Activated gamma-delta T cell treated with Interleukin-2 at 50 U/mL for 16 hours (primary cell): ENCODE results near the gene LINGO1.

ENCODE experiments used
- DNase-seq: peaks from one replicate; pipeline ENCODE4 v3.0.0-alpha.2; 2020

The LINGO1 gene

DNA sequence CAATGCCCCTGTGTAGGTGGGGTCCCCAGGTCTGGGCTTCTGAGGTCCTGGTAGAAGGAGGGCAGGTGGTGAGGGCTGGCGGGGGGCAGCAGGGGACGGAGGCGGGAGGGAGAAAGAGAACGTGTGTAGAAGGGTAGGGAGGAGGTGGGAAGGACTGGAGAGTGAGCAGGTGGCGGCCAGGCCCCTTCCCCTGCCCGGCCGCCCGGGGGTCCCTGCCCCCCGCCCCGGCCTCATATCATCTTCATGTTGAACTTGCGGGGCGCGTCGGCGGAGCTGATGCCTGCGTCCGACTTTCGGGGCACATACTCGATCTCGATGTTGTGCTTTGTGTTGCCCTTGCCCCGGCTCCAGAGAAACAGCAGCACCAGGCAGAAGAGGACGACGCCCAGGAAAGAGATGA is 18.9 kb downstream of the LINGO1 start:
- no peak for DNase-seq

DNA sequence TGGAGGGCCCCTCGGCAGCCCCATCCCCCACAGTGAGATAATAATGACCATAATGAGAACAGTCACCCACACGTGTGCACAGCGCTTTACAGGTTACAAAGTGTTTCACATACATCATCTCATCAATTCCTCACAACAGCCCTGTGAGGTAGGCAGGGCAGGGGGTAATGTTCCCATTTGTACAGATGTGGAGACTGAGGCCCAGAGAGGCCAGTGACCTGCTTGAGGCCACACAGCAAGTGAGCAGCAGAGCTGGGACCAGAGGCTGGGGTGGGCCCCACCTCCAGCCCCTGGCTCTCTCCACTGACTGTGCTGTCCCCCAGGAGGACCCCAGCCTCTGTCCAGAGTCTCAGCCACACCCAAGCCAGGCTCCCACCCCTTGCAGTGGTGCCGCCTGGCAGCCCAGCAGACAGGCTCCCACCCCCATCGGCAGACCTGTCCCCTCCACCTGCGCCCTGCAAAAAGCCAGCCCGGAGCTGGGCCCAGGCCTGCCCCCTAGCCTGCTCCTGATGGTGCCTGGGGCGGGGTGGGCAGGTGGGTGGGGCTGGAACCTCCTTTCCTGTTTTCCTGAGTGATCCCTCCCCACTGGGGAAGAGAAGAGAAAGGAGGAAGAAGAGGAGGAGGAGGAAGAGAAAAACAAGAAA is 19.6 kb downstream of the LINGO1 start:
- no peak for DNase-seq

DNA sequence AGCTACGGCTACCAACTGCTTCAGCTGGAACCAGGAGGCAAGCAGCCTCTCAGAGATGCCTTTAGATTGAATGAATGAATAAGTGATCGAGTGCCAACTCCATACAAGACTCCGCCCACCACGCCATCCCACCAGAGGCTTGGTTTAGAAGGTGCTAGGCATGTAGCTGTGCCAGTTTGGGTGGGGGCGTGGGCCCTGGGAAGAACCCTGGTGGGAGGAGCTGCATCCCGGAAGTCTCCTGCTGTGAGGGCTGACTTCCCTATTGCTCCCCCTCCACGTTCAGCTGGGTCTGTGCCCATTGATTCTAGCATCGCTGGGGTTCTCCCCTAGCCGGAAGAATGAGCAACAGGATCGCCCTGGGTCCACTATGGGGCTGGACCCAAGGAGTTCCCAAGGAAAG is 20.9 kb downstream of the LINGO1 start:
- DNase-seq: no peak

DNA sequence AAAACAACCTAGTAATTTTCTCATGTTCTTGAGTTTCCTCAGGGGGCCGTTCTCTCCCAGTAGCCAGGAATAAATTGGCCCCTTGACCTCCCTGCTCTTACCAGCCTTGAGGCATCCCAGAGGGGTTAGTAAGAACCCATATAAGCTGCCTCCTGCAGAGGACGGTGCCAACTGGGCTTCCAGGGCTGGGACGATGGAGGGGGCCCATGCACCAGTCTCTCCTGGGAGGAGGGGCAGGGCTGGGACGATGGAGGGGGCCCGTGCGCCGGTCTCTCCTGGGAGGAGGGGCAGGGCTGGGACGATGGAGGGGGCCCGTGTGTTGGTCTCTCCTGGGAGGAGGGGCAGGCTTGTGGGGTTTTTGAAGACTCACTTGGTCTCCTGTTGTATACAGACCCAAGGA is 22.0 kb downstream of the LINGO1 start:
- no peak for DNase-seq

DNA sequence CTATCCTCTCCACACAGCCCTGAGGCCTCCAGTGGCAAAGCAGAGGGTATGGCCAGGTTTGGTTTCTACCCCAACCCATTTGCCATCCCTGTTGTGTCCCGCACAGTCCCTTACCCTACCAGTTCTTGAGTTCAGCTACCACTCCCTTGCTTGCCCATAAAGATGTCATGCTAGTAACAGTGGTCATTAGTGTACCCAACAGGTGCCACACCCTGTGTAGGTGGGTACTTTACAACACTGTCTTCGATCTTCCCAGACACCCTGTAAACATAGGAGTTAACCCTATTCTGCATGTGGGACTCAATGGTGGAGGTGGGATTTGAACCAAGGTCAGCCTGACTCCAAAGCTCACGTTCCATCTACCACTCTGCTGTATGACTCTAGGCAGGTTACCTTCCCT is 23.2 kb downstream of the LINGO1 start:
- no peak for DNase-seq

DNA sequence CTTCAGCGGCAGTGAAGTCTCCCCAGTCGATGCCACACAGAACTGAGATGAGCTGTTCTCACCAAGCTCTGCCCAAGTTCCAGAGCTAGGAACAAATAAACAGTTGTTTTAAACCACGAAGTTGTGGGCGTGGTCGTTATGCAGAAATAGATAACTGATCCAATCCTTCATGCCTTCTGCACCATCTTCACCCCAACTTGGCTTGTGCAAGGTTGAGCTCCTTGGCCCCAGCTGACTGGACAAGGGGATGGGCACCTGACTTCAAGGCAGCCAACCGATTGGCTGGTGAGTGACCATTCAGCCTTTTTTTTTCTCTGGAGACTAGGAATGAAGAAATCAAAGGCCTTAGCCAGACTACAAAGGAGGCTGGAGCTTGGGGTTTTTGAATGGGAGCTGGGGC is 23.9 kb downstream of the LINGO1 start:
- DNase-seq: no peak

DNA sequence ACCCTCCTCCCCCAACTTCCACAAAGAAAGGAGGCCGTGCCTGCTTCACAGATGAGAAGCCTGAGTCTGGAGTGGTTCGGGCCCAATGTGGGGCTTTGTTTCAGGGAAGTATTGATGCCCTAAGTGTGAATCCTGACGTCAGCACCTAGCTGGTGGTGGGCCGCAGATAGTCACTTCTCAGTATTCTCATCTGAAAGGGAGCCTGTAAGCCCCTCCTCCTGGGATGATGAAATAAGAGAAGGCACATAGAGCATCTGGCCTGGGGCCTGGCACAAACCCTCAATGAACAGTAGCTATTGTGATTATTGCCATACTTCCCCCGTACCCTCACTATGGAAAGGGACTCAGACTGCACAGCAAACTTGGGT is 24.8 kb downstream of the LINGO1 start:
- no peak for DNase-seq

DNA sequence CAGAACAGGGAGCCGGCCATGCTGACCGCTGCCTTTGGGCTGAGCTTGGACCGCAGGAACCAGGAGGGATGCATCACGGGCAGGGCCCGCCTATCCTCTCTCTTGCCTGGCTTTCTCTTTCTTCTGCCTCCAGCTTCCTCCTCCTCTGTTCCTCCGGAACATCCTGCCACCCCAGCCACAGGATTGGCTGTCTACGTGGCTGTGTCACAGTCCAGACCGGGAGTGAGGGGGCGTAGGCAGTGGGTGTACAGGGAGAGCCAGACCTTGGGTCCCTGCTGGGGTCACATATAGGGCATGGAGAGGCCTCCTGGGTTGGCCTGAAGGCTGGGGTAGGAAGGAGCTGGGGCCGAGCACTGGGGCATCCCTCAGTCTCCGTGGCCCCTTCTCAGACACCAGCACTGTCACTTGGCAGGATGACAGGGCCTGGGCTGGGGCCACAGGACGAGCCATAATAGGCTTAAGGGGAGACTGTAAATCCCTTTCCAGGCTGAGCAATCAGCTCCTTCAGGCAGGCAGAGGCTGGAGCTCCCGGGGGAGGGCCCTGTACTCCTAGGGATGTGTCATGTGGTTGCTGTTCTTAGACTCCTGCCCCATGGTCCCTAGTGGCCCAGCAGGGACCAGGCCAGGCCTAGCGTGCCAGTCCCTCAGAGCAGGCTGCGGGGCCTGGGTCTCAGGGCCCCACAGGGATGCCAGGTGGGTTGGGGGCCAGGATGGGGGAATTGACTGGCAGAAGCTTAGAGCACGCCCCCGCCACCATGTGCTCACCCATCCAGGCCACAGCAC is 25.4 kb downstream of the LINGO1 start:
- no peak for DNase-seq

DNA sequence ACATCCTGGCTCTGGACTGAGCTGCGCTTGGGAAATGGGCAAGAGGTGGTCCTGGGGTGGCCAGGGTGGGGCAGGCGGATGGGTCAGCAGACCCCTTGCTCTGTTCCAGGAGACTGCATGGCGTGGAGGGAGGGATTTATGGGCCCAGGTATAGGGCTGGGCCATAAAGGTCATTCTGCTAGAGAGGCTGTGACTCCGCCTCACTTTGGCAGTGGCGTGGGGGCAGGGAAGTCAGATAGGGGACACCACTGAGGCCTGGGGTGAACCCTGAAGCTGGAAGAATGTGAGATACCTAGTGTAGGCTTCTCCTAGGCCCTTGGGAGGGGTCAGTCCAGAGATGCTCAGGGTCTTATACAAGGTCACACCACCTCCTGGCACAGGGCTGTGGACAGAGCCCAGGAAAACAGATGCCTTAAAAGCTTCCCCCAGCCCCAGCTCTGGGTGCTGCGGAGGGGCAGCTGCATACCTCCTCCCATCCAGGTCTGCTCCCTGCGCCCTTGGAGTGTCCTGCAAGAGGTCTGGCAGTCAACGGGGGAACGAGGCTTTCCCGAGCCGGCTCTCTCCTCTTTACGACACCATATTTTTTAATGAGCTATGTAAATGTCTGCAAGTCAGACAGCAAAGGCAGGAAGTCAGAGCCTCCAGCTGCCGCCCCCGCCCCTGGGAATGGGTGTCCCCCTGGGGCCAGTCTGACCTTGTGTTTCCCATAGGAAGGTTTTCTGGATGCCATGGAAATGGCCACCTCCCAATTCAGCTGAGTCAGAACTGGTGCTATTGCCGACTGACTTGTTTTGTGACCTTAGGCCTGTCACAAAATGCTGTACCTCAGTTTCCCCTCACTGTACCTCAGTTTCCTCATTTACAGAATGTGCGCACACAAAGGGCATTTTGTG is 26.3 kb downstream of the LINGO1 start:
- DNase-seq: no peak

DNA sequence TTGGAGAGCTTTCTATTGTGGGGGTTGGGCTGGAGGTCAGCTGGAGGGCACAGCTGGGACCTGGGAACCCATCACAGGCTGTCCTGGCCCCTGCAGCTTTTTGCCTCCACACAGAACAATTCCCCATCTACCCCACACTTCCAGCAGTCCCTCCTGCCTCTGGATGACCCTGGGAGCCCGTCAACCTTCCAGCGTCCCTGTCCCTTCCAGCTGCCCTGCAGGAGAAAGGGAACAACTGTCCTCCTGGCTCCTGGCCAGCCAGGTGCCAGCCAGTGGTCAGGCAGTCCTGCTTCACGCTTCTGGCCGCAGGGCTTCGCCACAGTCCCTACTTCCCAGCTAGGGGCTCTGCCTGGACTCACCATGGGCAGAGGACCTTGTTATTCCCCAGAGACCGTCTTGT is 27.2 kb downstream of the LINGO1 start:
- DNase-seq: no peak

DNA sequence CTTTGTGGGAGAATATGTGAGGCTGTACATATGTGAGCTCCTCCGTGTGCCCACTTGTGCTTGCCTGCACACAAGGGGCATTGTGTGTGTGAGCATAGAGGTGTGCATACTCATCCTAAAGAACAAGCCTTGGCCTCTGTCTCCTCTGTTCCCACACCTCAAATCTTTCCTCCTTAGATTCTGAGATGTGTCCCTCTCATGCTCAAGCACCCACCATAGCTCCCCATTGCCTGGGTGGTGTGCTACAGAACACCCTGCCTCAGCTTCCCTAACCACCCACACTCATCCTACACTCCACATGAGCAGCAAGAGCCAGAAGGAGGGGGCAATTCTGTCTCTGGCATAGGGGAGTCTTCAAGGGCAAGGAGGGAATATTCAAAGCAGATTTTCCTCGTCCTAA is 27.7 kb downstream of the LINGO1 start:
- DNase-seq: no peak

DNA sequence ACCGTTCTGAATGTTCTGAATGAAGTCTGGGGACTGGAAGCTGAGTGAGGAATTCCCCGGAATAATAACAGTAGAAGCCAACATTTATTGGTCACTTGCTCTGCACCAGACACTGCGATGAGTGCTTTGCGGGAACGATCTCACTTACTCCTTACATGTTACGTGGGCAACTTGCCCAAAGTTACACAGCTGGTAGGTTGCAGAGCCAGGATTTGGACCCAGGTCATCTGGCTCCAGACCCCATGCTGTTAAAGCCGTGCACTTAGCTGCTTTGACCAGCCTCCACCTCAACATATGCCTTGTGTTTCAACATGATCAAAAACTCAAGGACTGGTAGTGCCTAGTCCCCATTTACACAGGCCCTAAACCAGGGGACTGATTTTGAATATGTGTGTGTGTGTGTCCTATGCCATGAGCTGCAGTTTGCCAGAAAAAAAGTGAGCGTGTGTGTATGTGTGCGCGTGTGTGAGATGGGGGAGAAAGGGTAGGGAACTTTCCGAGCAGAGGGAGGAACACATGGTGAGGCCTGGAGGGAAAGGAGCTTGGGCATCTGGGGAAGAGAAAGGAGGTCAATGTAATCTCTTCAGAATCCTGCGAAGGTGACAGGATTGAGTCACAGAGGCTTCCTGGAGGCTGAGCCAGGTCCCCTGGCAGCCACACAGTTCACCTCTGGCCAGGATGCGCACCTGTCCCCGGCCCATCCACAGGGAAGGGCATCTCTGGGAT is 28.9 kb downstream of the LINGO1 start:
- DNase-seq: no peak

DNA sequence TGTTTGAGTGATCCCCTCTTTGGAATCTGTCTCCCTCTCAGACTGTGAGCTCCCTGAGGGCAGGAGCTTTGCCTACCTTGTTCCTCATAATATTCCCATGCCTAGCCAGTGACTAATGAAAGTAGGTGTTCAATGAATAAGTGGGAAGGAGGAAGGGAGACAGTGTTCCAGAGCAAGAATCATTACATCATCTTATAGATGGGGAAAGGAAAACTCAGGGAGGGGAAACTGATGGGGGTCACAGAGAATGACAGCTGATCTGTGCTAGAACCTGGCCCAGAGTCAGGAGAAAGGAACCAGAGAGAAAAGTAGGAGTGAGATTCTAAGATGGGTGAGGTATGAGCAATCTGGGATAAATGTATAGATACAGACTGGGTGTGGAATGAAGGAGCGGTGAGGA is 29.9 kb downstream of the LINGO1 start:
- no peak for DNase-seq

DNA sequence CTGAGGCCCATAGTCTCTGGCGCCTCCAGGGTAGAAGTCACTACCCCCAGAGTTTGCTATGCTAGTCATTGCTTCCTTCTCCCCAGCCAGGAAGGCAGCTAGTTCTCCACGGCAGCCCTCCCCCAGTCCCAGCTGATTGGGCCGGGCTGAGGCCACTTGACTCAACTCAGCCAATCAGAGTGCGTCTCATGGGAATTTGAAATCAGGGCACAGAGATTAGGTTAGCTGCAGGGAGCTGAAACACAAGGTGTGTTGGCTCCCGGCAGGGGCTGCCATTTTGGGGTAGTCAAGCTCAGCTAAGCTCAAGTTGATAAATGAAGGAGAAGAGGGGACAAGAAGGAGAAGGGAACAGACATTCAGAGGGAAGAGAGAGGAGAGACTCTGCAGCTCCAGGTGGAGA is 32.8 kb downstream of the LINGO1 start:
- DNase-seq: no peak

DNA sequence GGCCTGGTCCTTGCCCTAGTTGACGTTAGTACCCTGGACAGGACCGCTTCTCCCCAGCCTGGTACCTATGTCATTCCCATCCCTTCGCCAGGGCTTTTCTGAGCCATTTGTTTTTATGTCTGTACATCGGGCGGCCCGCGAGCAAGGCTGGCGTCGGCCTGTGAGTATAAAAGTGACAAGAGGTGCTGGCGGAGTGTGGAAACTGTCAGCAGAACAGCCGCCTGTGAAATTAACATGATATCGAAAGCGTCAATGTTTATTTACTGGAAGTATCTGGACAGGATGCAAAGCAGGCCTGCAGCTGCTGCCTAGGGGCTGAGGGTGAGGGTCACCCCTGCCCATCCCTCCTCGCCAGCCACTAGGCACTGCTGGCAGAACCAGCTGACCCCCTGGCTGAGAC is 33.4 kb downstream of the LINGO1 start:
- no peak for DNase-seq

DNA sequence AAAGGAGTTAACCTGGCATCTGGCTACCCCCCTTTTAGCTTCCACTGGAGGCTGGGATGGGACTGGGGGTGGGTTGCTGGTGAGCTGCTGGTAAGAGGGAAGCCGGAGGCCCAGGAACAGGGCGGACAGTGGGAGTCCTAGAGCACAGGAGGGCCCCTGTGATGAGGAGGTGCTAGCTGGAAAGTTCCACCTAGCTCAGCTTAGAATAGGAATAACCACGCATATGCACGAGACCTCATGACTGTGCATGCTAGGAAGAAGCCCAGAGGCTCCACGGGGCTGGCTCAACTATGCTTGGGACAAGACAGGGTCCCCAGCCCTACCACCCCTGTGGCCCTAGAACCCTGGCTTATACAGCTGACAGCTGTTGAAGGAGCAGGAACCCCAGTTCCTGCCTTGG is 34.1 kb downstream of the LINGO1 start:
- DNase-seq: no peak

DNA sequence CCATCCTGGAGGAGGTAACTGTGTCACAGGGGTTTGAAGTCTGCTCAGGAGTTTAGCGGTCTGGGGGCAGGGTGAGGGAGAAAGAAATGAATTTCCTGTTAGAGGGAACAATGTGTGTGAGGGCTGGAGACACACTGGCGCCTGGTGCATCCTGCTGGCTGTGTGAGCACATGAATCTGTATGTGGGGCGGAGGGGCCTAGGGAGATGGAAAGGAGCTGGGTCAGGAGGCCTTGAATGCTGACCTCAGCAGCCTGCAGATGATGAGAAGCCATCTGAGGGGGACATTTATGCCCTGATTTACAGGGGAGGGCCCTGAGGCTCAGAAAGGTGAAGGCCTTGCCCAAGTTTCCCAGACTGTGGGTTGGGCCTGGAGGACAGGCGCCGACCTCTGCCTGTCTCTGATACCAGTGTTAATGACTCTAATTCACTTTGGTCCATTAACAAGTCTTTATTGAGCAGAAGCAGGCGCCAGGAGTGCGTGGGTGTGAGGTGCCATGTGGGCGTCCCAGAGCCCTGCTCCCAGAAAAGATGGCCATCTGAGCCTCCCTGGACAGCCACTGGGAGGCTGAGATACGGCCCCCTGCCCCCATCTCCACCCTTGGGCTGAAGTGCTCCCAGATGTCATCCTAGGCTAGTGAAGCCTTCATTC is 34.8 kb downstream of the LINGO1 start:
- no peak for DNase-seq

DNA sequence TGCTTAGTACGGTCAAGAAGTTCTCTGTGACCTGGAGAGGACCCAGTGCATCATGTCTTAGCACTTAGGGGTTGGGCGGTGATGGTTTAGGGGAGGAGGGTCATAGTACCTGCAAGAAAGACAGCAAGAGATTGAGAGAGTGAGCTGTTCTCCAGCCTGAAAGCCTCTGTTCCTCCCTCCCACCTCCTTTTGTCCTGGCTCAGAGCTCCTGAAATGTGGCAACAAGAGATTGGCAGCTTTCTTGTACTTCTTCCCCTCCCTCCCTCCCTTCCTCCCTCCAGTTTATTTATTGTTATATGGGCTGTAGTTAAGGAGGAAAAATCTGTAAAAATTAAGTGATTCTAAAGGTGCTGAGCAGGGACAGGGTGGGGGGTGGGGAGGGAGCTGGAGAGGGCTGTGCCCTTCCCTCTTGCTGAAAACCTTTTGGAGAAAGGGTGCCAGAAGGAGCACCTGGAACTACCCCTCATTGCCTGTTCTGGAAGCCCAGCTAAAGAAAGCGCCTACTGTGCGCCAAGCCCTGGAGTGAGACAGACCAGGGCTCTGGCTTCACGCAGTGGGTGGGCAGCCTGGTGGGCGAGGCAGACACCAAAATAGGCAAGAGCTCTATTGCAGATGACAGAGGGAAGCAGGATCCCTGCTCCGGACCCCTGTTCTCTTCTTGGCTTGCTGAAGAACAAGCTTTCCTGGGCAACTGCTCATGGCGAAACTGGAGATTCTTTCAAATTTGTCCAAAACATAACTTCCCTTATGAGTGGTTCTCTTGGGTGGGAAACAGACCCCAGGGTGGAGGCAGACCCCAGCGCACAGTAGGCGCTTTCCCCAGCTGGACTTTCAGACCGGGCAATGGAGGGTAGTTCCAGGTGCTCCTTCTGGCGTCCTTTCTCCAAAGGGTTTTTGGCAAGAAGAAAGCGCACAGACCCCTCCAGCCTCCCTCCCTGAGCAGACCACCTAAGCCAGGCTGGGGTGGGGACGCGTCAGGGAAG is 35.6 kb downstream of the LINGO1 start:
- no peak for DNase-seq

DNA sequence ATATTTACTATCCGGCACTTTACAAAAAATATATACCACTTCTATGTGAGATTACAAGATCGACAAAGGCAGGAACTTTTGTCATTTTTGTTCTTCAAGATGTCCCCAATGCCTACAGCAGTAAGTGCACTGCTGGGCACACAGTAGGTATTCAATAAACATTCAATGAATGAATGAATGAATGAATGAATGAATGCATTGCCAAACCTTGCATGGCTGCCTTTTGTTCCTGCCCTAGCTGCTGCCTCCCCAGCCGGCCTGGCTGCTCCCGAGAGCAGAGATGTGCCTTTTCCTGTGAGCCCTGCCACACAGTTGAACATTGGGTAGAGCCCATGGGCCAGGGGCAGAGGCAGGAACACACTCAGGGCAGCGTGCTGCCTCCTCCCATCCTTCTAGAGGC is 37.5 kb downstream of the LINGO1 start:
- no peak for DNase-seq

DNA sequence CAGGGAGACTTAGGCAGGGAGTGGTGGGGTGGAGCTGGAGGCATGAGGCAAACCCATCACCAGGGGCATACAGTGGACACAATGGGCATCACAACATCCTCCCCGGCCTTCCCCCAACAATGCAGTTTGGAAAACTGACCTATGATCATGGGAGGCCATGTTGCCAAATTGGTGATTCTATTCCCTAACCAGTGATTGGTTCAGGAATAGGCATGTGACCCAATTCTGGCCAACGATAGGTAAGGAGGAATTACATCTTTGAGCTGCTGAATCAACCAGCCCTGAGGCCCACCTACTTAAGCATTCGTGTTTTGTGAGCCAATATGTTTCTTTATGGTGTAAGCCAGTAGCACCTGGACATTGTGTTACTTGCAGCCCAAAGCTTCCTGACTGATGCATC is 40.0 kb downstream of the LINGO1 start:
- DNase-seq: no peak

DNA sequence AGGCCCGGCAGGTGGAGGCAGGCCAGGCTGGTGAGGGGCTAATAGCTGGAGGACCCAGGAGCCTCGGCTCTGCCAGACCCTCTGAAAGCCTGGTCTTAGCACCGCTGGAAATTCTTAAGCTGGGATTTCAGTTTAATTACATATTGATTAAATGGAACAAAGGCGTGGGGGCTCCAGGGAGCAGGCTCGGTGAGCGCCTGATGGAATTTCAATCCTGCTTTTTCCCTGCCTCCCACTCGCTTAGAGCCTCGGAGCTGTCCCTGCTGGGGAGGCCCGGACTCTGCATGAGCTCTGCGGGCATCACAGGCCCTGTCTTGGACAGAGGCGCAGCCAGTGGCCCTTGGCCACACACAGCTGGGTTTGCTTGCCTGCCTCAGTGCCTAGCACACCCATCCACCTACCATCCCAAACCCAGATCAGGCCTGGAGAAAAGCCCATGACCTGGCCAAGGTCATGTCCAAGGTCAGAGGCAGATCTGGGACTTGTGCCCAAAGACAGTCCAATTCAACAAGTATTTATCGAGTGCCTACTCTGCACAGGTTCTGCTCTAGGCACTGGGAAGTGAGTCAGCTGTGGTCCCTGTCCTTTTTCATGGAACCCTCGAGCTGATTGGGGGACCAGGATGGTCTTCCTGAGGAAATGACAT is 40.6 kb downstream of the LINGO1 start:
- DNase-seq: no peak
